ENCODE data around the gene FAM241B.

The FAM241B gene

GRCh38 chr10:69644658-69645295, 14.7 kb downstream of the FAM241B start:
- TF ChIP-seq POLR2AphosphoS5 (IDR thresholded peaks at IDR 0.05; ENCODE audit: low read depth, low read length) (no peak), TAF1 (IDR thresholded peaks at IDR 0.05; ENCODE audit: borderline replicate concordance, low read depth, low read length) (no peak), POLR2A (IDR thresholded peaks at IDR 0.05; ENCODE audit: low read depth, low read length) (no peak)
- FAIRE-seq (no peak), DNase-seq (ENCODE audit: insufficient read length) (peak; percentile 61)

- DNase-seq (ENCODE audit: insufficient read length): no peak
- no peak for FAIRE-seq
- TF ChIP-seq TAF1 (IDR thresholded peaks at IDR 0.05; ENCODE audit: borderline replicate concordance, low read depth, low read length) (no peak), POLR2A (IDR thresholded peaks at IDR 0.05; ENCODE audit: low read depth, low read length) (no peak)
Measured at GRCh38 chr10:69645296-69646184, 15.5 kb downstream of the FAM241B start.

DNA sequence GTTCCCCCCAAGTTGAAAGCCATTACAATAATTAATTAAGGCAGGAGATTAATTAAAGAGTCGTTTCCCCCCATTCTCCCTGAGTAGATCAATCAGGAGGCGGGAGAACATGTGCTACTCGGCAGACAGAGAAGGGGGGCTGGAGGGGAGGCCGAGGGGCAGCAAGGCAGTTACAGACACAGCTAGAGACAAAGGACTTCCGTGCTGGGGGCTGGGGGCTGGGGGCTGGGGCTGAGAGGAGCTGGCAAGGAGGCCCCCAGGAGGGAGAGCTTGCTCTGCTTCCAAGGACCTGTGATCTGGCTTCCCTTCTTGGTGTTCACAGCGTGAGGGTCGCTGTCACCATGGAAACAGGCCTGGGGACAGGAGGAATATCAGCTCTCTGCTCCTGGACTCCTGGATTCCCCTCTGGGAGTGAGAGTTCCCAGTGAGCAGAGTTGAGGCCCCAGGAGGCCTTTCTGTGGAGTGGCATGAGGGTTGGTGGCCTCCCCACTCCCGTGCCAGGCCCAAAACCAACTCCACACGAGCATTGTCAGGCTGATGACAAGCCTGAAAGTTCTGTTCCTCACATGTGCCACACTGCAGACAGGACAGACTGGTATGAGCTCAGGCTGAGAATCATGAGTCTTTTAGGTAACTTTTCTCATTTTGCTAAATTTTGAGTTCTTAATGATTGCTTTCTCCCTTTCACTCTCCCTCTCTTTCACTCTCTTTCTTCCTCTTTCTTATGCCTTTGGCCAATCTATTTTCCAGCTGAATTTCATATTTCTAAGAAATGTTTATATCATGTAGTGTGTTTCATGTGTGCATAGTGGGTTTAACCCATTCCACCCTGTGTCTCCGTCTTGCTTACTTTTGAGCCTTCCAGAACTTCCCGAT, 16.4 kb downstream of the FAM241B start:
- no peak for TF ChIP-seq POLR2AphosphoS5 (IDR thresholded peaks at IDR 0.05; ENCODE audit: low read depth, low read length)
- no peak for DNase-seq (ENCODE audit: insufficient read length)

DNA sequence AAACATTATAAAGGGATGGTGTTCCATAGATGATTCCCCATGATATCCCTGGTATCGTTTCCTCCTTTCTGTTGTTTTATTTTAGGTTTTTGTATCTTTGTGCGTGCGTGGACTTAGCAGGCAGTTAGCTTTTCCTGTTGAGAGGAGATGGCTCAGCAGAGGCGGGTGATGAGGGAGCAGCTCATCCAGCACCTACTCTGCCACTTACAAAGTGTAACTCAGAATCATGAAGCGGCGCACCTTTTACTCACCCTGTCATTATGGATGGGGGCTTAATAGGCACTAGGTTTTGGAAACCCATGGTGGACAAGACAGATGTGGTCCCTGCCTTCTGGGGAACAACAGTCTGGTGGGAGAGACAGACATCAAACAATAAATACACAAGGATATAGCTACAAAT, 17.1 kb downstream of the FAM241B start:
- FAIRE-seq (no peak), DNase-seq (ENCODE audit: insufficient read length) (no peak)
- no peak for TF ChIP-seq POLR2AphosphoS5 (IDR thresholded peaks at IDR 0.05; ENCODE audit: low read depth, low read length)
- no peak for TF ChIP-seq POLR2A (IDR thresholded peaks at IDR 0.05; ENCODE audit: low read depth, low read length)
- TF ChIP-seq TAF1 (IDR thresholded peaks at IDR 0.05; ENCODE audit: borderline replicate concordance, low read depth, low read length): no peak

More for the DNA sequence above, 16.4 kb downstream of the FAM241B start:
- FAIRE-seq: no peak

GRCh38 chr10:69647819-69648218, 17.8 kb downstream of the FAM241B start:
- TF ChIP-seq POLR2A (IDR thresholded peaks at IDR 0.05; ENCODE audit: low read depth, low read length) (no peak), POLR2AphosphoS5 (IDR thresholded peaks at IDR 0.05; ENCODE audit: low read depth, low read length) (no peak), TAF1 (IDR thresholded peaks at IDR 0.05; ENCODE audit: borderline replicate concordance, low read depth, low read length) (no peak)
- DNase-seq (ENCODE audit: insufficient read length) (no peak), FAIRE-seq (no peak)

DNA sequence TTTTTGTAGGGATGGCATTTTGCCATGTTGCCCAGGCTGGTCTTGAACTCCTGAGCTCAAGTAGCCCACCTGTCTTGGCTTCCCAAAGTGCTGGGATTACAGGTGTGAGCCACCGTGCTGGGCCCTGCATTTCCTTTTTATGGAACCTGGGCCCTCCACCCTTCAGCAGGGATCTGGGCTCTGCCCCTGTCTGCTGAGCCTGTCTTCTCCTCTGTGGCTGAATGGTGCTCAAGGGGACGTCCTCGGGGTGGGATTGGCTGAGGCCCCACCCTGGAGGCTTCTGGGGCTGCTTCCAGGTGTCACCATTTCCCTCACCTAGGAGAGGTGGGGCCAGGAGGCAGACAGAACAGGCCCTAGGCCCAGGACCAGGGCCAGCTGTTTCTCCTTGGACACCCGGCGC, 18.4 kb downstream of the FAM241B start:
- DNase-seq (ENCODE audit: insufficient read length) (no peak), FAIRE-seq (no peak)
- no peak for TF ChIP-seq POLR2AphosphoS5 (IDR thresholded peaks at IDR 0.05; ENCODE audit: low read depth, low read length)

DNA sequence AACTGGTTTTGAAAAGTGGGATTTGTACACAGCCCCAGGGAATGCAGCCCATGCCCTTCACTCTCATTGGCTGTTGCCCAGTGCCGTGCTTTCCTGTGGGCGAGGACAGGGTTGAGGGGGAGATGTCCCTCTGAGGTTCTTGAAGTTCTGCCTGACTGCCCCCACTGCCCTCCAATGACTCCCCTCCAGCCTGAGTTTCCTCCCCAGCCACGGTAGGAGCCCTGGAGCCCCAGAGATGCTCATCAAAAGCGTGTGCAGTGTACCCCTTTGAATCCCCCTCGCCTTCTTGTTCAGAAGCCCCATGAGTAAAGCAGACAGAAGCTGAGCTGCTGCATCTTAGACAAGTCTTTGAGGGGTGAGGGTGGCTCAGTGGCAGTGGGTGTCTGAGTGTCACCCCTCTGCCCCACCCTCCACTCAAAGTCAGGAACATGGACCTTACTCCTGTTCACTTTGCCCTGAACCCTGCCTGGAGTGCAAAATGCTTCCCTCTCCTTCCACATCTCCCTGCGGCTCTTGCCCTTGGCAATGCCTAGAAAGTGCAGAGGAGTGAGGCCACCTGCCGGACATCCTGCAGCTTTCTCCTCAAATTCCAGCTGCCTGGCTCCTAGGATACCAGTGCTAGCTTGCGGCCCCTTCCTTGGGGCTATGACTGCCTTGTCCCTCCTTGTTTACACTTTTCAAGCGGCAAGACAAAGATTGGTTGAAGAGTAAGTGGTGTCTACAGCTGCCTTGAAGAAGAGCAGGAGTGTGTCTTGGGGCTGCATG, 19.9 kb downstream of the FAM241B start:
- TF ChIP-seq POLR2A (IDR thresholded peaks at IDR 0.05; ENCODE audit: low read depth, low read length) (no peak), POLR2AphosphoS5 (IDR thresholded peaks at IDR 0.05; ENCODE audit: low read depth, low read length) (no peak), TAF1 (IDR thresholded peaks at IDR 0.05; ENCODE audit: borderline replicate concordance, low read depth, low read length) (no peak)
- FAIRE-seq (no peak), DNase-seq (ENCODE audit: insufficient read length) (no peak)

- no peak for DNase-seq (ENCODE audit: insufficient read length)
- FAIRE-seq: no peak
- no peak for TF ChIP-seq TAF1 (IDR thresholded peaks at IDR 0.05; ENCODE audit: borderline replicate concordance, low read depth, low read length)
- TF ChIP-seq POLR2AphosphoS5 (IDR thresholded peaks at IDR 0.05; ENCODE audit: low read depth, low read length): no peak
- TF ChIP-seq POLR2A (IDR thresholded peaks at IDR 0.05; ENCODE audit: low read depth, low read length): no peak
Measured at GRCh38 chr10:69650589-69651261, 20.7 kb downstream of the FAM241B start.

- no peak for TF ChIP-seq POLR2AphosphoS5 (IDR thresholded peaks at IDR 0.05; ENCODE audit: low read depth, low read length)
- TF ChIP-seq POLR2A (IDR thresholded peaks at IDR 0.05; ENCODE audit: low read depth, low read length): no peak
- TF ChIP-seq TAF1 (IDR thresholded peaks at IDR 0.05; ENCODE audit: borderline replicate concordance, low read depth, low read length): no peak
- DNase-seq (ENCODE audit: insufficient read length): no peak
- no peak for FAIRE-seq
Measured at GRCh38 chr10:69651362-69651761, 21.3 kb downstream of the FAM241B start.

- FAIRE-seq (no peak), DNase-seq (ENCODE audit: insufficient read length) (no peak)
- no peak for TF ChIP-seq POLR2AphosphoS5 (IDR thresholded peaks at IDR 0.05; ENCODE audit: low read depth, low read length)
- no peak for TF ChIP-seq TAF1 (IDR thresholded peaks at IDR 0.05; ENCODE audit: borderline replicate concordance, low read depth, low read length)
- no peak for TF ChIP-seq POLR2A (IDR thresholded peaks at IDR 0.05; ENCODE audit: low read depth, low read length)
Measured at GRCh38 chr10:69652111-69652856, 22.2 kb downstream of the FAM241B start.
